Prostate gland (tissue), 2 donors: ENCODE results near the gene ARHGEF18. TPM values are rescaled to one million over a fixed set of nuclear protein-coding genes. Genes with fewer than 3 reads are reported as not detected.

Experiments used
- DNase-seq: peaks from one replicate; pipeline ENCODE4 v3.0.0-alpha.2; 2019; ENCODE audit warnings: low spot score
- H3K27ac ChIP-seq, 2 donors: fragments of 200-600 bp; sonication (generic); 2 replicates each; pipeline ENCODE4 v1.5.1; 2017 to 2019
- H3K27me3 ChIP-seq: fragments of 200-600 bp; sonication (generic); replicated peaks from 2 replicates; pipeline ENCODE4 v1.5.1; 2019; ENCODE audit not compliant: insufficient read depth
- H3K36me3 ChIP-seq, 2 donors: fragments of 200-600 bp; sonication (generic); 1 replicate in 1 of 2; 2 replicates in 1 of 2; pipeline versions ENCODE4 v1.5.1 to v1.8.1; 2017 to 2019
- H3K4me1 ChIP-seq: fragments of 200-600 bp; sonication (generic); replicated peaks from 2 replicates; pipeline ENCODE4 v1.5.1; 2019
- H3K4me3 ChIP-seq, 2 donors: fragments of 200-600 bp; sonication (generic); 2 replicates each; pipeline ENCODE4 v1.5.1; 2017 to 2019
- H3K9me3 ChIP-seq: fragments of 200-600 bp; sonication (generic); 2 replicates; pipeline ENCODE4 v1.5.1; 2017
- POLR2A ChIP-seq: fragments of 450-650 bp; IDR thresholded peaks from one replicate; pipeline ENCODE4 v1.6.1; 2016; ENCODE audit warnings: antibody characterized with exemption, mild to moderate bottlenecking
- POLR2AphosphoS5 ChIP-seq: sonication (generic); formaldehyde crosslinking; IDR thresholded peaks from one replicate; pipeline ENCODE4 v1.6.1; 2017; ENCODE audit warnings: antibody characterized with exemption
- WGBS: methylation state at CpG from one replicate; pipeline ENCODE4 v1.1.5; 2018; 5-methylcytosine and 5-hydroxymethylcytosine counted together
- intact Hi-C: fragments of 100-400 bp; cut with DNase I; formaldehyde crosslinking; loops from one replicate; pipeline ENCODE4 v1.14.2; 2022
- total RNA-seq, 2 donors: library from RNA; depleted of rRNA; stranded (reverse); fragments of >200 nt; gene quantifications; one replicate each; pipeline ENCODE4 v1.1.0, GENCODE V29; 2016
- TF ChIP-seq, protein P1 (sequence below), 4 experiments: fragments of 200-600 bp in 2 of 4; fragments of 450-650 bp in 2 of 4; sonication (generic) in 2 of 4; IDR thresholded peaks; 1 replicate in 3 of 4; 2 replicates in 1 of 4; pipeline ENCODE4 v1.5.1; 2016 to 2019; ENCODE audit warnings: antibody characterized with exemption in 4 of 4, mild to moderate bottlenecking in 2 of 4, moderate library complexity in 2 of 4

ARHGEF18 gene
- total RNA-seq, 2 donors from 2014 or later = 44.5 to 52.3 TPM

DNA sequence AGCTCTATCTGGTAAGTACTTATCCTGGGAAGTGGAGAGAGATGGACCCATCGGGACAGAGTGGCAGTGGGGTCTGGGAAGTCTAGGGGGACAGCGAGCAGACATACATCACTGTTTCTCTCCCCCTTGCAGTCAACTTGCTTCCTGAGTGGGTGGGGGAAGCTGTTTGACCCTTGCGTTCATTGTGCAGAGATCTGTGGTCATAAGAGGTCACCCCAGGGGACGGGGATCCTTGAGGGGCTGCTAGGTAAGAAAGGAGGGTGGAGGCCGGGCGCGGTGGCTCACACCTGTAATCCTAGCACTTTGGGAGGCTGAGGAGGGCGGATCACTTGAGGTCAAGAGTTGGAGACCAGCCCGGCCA is 474 bp downstream of the ARHGEF18 start:
- DNase-seq = no peak
- Histone ChIP-seq H3K27me3 (no peaks in the 10 kb centered on the region), H3K4me3 (no peak overlapping the region), H3K4me1 (no peaks in the 10 kb centered on the region), H3K27ac (no peak overlapping the region), H3K36me3 (no peaks in the 10 kb centered on the region), H3K9me3 (no peaks in the 10 kb centered on the region)
- 79% methylated on average over 9 of the region's 9 CpGs for WGBS
- no peak for TF ChIP-seq POLR2AphosphoS5
- TF ChIP-seq, protein P1, sequence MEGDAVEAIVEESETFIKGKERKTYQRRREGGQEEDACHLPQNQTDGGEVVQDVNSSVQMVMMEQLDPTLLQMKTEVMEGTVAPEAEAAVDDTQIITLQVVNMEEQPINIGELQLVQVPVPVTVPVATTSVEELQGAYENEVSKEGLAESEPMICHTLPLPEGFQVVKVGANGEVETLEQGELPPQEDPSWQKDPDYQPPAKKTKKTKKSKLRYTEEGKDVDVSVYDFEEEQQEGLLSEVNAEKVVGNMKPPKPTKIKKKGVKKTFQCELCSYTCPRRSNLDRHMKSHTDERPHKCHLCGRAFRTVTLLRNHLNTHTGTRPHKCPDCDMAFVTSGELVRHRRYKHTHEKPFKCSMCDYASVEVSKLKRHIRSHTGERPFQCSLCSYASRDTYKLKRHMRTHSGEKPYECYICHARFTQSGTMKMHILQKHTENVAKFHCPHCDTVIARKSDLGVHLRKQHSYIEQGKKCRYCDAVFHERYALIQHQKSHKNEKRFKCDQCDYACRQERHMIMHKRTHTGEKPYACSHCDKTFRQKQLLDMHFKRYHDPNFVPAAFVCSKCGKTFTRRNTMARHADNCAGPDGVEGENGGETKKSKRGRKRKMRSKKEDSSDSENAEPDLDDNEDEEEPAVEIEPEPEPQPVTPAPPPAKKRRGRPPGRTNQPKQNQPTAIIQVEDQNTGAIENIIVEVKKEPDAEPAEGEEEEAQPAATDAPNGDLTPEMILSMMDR (IDR thresholded peaks at IDR 0.05) = no peak
- TF ChIP-seq POLR2A = no peak
- intact Hi-C loops = no loop called here

DNA sequence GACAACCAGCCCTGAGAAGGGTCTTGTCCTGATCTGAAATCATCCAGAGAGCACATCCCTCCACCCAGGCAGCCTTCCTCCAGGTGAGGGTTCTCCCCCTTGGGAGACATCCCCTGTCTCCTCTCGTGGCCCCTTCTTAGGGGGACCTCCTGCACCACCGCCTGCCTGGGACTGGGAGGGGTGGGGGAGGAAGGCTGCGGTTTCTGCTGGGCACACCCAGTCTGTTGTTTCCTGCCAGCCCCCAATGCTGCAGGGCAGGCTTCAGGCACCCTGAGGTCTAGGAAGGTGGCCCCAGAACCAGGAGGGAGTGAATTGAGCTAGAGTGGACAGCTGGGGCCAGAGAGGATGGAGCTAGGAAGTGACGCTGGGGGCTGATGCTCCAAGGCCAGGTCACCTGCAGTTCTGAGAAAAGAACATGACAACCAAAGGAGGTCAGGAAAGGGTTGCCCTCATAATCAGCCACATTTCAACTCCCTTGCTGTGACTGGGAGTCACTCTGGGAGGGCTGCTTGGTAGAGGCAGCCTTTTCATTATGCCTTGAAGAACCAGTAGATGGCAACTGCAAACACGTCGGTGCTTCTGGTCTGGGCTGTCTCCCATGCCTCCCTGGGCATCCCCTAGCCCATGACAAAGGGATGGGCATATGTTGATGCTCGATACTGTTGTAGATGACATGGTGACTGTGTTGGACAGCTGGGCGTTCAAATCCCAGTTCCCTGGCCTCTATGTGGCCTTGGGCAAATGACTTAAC is 1.4 kb downstream of the ARHGEF18 start:
- no peak overlapping the region for H3K27ac ChIP-seq
- intact Hi-C loops = loop anchor here (10.0 kb wide), 1 partner anchor 185 kb away; the partner anchor contains the start of gene PNPLA6
- WGBS = 63% methylated on average over 8 of the region's 8 CpGs

DNA sequence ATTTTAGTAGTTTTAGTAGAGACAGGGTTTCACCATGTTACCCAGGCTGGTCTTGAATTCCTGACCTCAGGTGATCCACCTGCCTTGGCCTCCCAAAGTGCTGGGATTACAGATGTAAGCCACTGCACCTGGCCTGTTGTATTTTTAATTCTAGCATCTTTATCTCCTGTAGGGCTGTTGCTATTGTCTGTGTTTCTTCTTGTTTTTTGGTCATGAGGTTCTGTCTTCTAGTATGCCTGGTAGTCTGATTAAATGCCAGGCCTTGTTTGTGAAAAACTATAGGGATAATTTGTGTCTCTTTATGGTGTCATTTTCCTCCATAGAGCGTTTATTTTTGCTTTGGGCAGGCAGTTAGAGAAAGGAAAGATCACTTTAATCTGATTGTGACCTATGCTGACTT is 3.1 kb downstream of the ARHGEF18 start:
- intact Hi-C loops = loop anchor here (10.0 kb wide), 1 partner anchor 183 kb away; the partner anchor contains the start of gene PNPLA6
- Histone ChIP-seq H3K4me3 (no peak overlapping the region), H3K27me3 (no peaks in the 10 kb centered on the region), H3K36me3 (no peaks in the 10 kb centered on the region), H3K9me3 (no peaks in the 10 kb centered on the region), H3K4me1 (no peaks in the 10 kb centered on the region), H3K27ac (no peak overlapping the region)
- WGBS = 66% methylated on average over 1 of the region's 1 CpG
- DNase-seq = no peak
- TF ChIP-seq POLR2AphosphoS5 = no peak
- TF ChIP-seq, protein P1 (IDR thresholded peaks at IDR 0.05) = no peak
- TF ChIP-seq POLR2A = no peak

More for the DNA sequence above, 1.4 kb downstream of the ARHGEF18 start:
- TF ChIP-seq POLR2A (no peak), POLR2AphosphoS5 (no peak)
- TF ChIP-seq, protein P1 (IDR thresholded peaks at IDR 0.05) = no peak
- Histone ChIP-seq H3K27me3 (no peaks in the 10 kb centered on the region), H3K9me3 (no peaks in the 10 kb centered on the region), H3K4me3 (no peak overlapping the region), H3K4me1 (no peaks in the 10 kb centered on the region), H3K36me3 (no peaks in the 10 kb centered on the region)
- no peak for DNase-seq

DNA sequence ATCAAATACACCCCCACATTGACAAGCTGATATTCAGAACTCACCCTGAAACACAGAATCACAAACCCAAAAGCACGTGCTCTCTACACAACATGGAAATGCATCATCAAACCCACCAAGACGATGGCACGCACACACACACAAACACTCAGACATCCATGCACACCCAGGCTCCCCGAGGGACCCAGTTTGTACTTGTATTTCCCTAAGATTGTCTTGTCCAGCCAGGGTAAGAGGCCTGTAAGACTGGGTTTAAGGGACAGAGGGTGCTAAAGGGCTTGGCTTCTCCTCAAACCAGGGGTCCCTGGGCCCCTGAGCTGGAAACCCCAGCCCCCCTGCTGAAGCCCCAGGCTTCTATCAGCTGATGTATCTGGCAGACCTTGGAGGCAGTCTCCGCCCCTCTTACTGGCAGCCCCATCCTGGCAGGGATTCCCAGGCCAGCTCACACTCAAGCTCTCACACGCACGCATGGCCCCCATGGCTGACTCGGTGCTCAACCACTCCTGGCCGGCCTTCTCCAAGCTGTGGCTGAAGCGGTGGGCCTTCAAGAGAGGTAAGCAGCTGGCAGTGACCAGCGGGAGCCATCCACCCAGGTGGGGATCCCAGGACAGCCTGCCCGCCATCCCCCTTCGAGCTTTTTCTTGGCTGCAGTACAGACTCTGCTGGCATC is 6.5 kb downstream of the ARHGEF18 start:
- Histone ChIP-seq H3K4me3 (no peak overlapping the region), H3K27me3 (no peaks in the 10 kb centered on the region), H3K9me3 (no peaks in the 10 kb centered on the region), H3K4me1 (no peaks in the 10 kb centered on the region), H3K27ac (no peak overlapping the region), H3K36me3 (no peaks in the 10 kb centered on the region)
- 70% methylated on average over 13 of the region's 13 CpGs for WGBS
- intact Hi-C loops = loop anchor here (5.0 to 10.0 kb wide), 2 partner anchors 180 to 322 kb away; partner anchors contain the start of genes MCEMP1 and PNPLA6
- TF ChIP-seq POLR2AphosphoS5 (no peak), POLR2A (no peak)
- TF ChIP-seq, protein P1 (IDR thresholded peaks at IDR 0.05) = no peak
- no peak for DNase-seq
